Sigmoid colon (tissue), 7 donors: ENCODE data around the gene NEDD9. TPM values are rescaled to one million over a fixed set of nuclear protein-coding genes. Genes with fewer than 3 reads are reported as not detected.
A peak's percentile ranks its signal among the peaks of the same experiment; 100 is the strongest.

ENCODE experiments used
- DNase-seq: peaks from one replicate; pipeline ENCODE4 v3.0.0-alpha.2; 2019
- H3K27ac ChIP-seq, 4 donors: fragments of 200-600 bp; sonication (generic); one replicate each; pipeline ENCODE4 v1.5.1; 2016 to 2019; ENCODE audit warnings: mild to moderate bottlenecking in 1 of 4
- H3K27me3 ChIP-seq, 3 donors: fragments of 200-600 bp; sonication (generic); one replicate each; pipeline ENCODE4 v1.5.1; 2019; ENCODE audit warnings: mild to moderate bottlenecking in 1 of 3
- H3K36me3 ChIP-seq, 4 donors: fragments of 200-600 bp; sonication (generic); one replicate each; pipeline ENCODE4 v1.5.1; 2016 to 2019
- H3K4me1 ChIP-seq, 4 donors: fragments of 200-600 bp; sonication (generic); one replicate each; pipeline ENCODE4 v1.5.1; 2017 to 2019
- H3K4me3 ChIP-seq, 4 donors: fragments of 200-600 bp; sonication (generic); one replicate each; pipeline ENCODE4 v1.5.1; 2017 to 2019; ENCODE audit warnings: mild to moderate bottlenecking in 2 of 4, moderate library complexity in 1 of 4
- H3K9me3 ChIP-seq, 4 donors: fragments of 200-600 bp in 3 of 4; sonication (generic) in 3 of 4; one replicate each; pipeline versions ENCODE4 v1.5.1 to v1.6.1; 2013 to 2019
- CTCF ChIP-seq, 4 experiments: fragments of 450-650 bp in 3 of 4; fragments of 200-600 bp in 1 of 4; IDR thresholded peaks; one replicate each; pipeline ENCODE4 v1.5.1; 2016 to 2019; ENCODE audit warnings: antibody characterized with exemption in 4 of 4, mild to moderate bottlenecking in 3 of 4, moderate library complexity in 2 of 4
- EP300 ChIP-seq, 4 donors: sonication (generic); formaldehyde crosslinking; IDR thresholded peaks; one replicate each; pipeline ENCODE4 v1.6.1; 2017; ENCODE audit warnings: antibody characterized with exemption in 4 of 4
- POLR2A ChIP-seq, 2 donors: fragments of 450-650 bp; IDR thresholded peaks; one replicate each; pipeline ENCODE4 v1.6.1; 2016; ENCODE audit warnings: antibody characterized with exemption in 2 of 2, mild to moderate bottlenecking in 2 of 2, moderate library complexity in 2 of 2
- POLR2AphosphoS5 ChIP-seq, 4 donors: sonication (generic); formaldehyde crosslinking; IDR thresholded peaks; one replicate each; pipeline ENCODE4 v1.6.1; 2017; ENCODE audit warnings: antibody characterized with exemption in 4 of 4
- WGBS, 2 donors: extraction: QIAGEN DNeasy Blood & Tissue Kit; methylation state at CpG; one replicate each; pipeline ENCODE4 v1.1.7; 2013; 5-methylcytosine and 5-hydroxymethylcytosine counted together
- intact Hi-C: fragments of 100-400 bp; cut with DNase I; formaldehyde crosslinking; loops from one replicate; pipeline ENCODE4 v1.15.1; 2023
- polyA plus RNA-seq, 3 donors: library from polyadenylated mRNA; stranded (reverse); fragments of 200-250 nt; gene quantifications; one replicate each; pipeline ENCODE4 v1.2.3, GENCODE V29; 2013
- total RNA-seq, 4 donors: library from RNA; depleted of rRNA; stranded (reverse); fragments of >200 nt; gene quantifications; one replicate each; pipeline ENCODE4 v1.1.0, GENCODE V29; 2016
- donor health status: healthy with polysubstance abuse.
- donor health status: Bipolar disorder and iron deficiency.
- donor health status: healthy.

NEDD9 gene
- total and polyA plus RNA-seq, 7 donors: 13.8 to 42.5 (median 21.4) TPM

GRCh38 chr6:11231564-11232192 lies 790 bp downstream of the NEDD9 start:
- peak; percentile 87 for DNase-seq
- Histone ChIP-seq H3K9me3 (no peaks in the 10 kb centered on the region), H3K27me3 (no peaks in the 10 kb centered on the region), H3K27ac (peak overlapping the region; percentile 83 to 92 (median 89)), H3K4me1 (peaks cover 0 to 44% (median 23%) of the 10 kb centered on the region in 4 donors), H3K4me3 (peak overlapping the region; percentile 45 to 64 (median 57)), H3K36me3 (no peaks in the 10 kb centered on the region)
- WGBS, 2 donors: 6 to 29% methylated on average over 6 of the region's 6 CpGs
- intact Hi-C loops: loop anchor here (2.0 kb wide), 1 partner anchor 17 kb away; no protein-coding TSS in a partner anchor
- TF ChIP-seq POLR2A (IDR thresholded peaks at IDR 0.05) (no peak), POLR2AphosphoS5 (IDR thresholded peaks at IDR 0.05) (no peak), CTCF (IDR thresholded peaks at IDR 0.05) (no peak), EP300 (IDR thresholded peaks at IDR 0.05) (no peak)

- WGBS, 2 donors: 16 to 44% methylated on average over 1 of the region's 1 CpG
- intact Hi-C loops: loop anchor here (2.0 kb wide), 1 partner anchor 16 kb away; no protein-coding TSS in a partner anchor
Measured at GRCh38 chr6:11231108-11231463, 1.4 kb downstream of the NEDD9 start.

DNA sequence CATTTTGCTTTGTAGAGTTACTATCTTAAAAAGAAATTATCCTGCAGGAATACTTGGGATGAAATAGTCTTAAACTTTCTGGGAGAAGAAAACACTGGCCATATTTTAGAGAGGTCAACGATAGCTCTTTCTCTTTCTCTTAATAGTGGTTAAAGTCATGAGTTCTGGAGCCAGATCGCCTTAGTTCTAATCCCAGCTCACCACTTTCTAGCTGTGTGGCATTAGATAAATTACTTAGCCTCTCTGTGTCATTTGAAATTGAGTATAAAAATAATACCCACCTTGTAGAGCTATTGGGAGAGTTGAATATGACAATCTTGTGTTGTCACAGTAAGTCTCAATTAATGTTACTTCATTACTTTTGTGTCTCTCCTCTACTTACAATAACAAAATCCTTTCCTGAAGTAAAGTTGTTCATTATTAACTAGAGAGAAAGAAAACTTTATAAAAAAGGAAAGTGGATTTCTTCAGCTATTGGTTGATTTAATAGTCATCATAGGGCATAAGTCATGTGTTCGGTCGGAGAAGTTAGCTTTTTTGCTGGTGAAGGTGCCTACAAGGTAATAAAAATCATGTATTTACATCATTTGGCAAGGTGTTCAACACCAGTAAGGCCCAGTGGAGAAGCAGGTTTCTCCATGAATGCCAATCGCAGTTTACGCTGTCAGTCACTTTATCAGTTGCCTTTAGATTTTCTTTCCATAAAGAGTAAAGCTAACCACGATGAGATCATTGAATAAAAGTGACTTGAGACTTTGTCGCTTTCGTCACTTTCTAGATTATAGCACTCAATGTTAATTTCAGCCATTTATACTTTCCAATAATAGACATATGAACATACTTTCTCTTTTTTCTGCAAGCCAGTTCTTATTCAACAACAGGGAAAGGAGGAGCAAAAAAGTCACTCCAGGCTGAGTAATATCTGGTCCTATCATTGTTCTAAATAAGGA lies 2.0 kb downstream of the NEDD9 start:
- Histone ChIP-seq H3K9me3 (no peaks in the 10 kb centered on the region), H3K27me3 (no peaks in the 10 kb centered on the region), H3K27ac (peak overlapping the region; percentile 83 to 92 (median 89)), H3K4me1 (peaks cover 0 to 44% (median 23%) of the 10 kb centered on the region in 4 donors), H3K4me3 (peak overlapping the region; percentile 1 to 64 (median 57)), H3K36me3 (no peaks in the 10 kb centered on the region)
- WGBS, 2 donors: 15 to 61% methylated on average over 9 of the region's 9 CpGs
- no peak for DNase-seq
- TF ChIP-seq CTCF (IDR thresholded peaks at IDR 0.05) (no peak), POLR2AphosphoS5 (IDR thresholded peaks at IDR 0.05) (no peak), EP300 (IDR thresholded peaks at IDR 0.05) (no peak), POLR2A (IDR thresholded peaks at IDR 0.05) (no peak)
- intact Hi-C loops: loop anchor here (2.0 kb wide), 1 partner anchor 16 kb away; no protein-coding TSS in a partner anchor

More at GRCh38 chr6:11231108-11231463, 1.4 kb downstream of the NEDD9 start:
- TF ChIP-seq CTCF (IDR thresholded peaks at IDR 0.05) (no peak), EP300 (IDR thresholded peaks at IDR 0.05) (no peak), POLR2AphosphoS5 (IDR thresholded peaks at IDR 0.05) (no peak), POLR2A (IDR thresholded peaks at IDR 0.05) (no peak)
- Histone ChIP-seq H3K4me3 (peak overlapping the region; percentile 45 to 64 (median 57)), H3K27me3 (no peaks in the 10 kb centered on the region), H3K27ac (peak overlapping the region; percentile 83 to 92 (median 89)), H3K9me3 (no peaks in the 10 kb centered on the region), H3K36me3 (no peaks in the 10 kb centered on the region), H3K4me1 (peaks cover 0 to 44% (median 23%) of the 10 kb centered on the region in 4 donors)
- no peak for DNase-seq

DNA sequence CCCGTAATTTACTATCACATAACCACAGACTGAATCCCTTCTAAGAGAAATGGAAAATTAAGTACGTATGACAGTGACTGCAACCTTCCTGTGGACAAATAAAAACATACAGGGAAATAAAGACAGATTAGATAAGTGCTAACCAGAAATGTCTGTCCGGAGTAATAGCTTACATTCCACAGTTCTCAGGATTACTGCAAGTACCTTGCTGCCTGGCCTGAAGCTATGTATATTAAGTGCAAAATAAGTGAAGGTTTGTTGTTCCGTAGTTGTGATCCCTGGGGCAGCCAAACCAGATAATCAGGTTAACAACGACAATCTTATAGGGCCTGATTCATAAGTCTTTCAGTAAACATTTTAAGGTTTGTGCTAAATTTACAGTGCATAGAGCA lies 2.8 kb downstream of the NEDD9 start:
- no peak for DNase-seq
- H3K4me3 ChIP-seq: peak overlapping the region in 3 of 4 donors; percentile 54 to 64 (median 60)
- peaks cover 0 to 48% (median 25%) of the 10 kb centered on the region in 4 donors for H3K4me1 ChIP-seq
- intact Hi-C loops: loop anchor here (2.0 kb wide), 1 partner anchor 15 kb away; no protein-coding TSS in a partner anchor
- no peaks in the 10 kb centered on the region for H3K9me3 ChIP-seq
- WGBS, 2 donors: 13 to 69% methylated on average over 5 of the region's 5 CpGs
- TF ChIP-seq POLR2AphosphoS5 (IDR thresholded peaks at IDR 0.05): no peak
- TF ChIP-seq CTCF (IDR thresholded peaks at IDR 0.05): no peak
- TF ChIP-seq EP300 (IDR thresholded peaks at IDR 0.05): no peak
- TF ChIP-seq POLR2A (IDR thresholded peaks at IDR 0.05): no peak
- H3K36me3 ChIP-seq: no peaks in the 10 kb centered on the region
- H3K27ac ChIP-seq: peak overlapping the region; percentile 83 to 92 (median 89)
- H3K27me3 ChIP-seq: no peaks in the 10 kb centered on the region
